Thyroid gland (tissue), 4 donors: ENCODE data around the gene ANKRD65.
"Not testable (repeated sequence)": the region's sequence is repeated elsewhere in the genome, so short reads cannot be mapped to it uniquely, and the experiment has no call there.

Source experiments
- CTCF ChIP-seq, 6 experiments: fragments of 200-600 bp in 3 of 6; fragments of 450-650 bp in 3 of 6; sonication (generic) in 3 of 6; IDR thresholded peaks; one replicate each; pipeline ENCODE4 v1.5.1; 2016 to 2019; ENCODE audit warnings: antibody characterized with exemption in 6 of 6, mild to moderate bottlenecking in 2 of 6, inconsistent platforms in 1 of 6, moderate library complexity in 1 of 6
- POLR2A ChIP-seq, 2 donors: fragments of 450-650 bp; IDR thresholded peaks; one replicate each; pipeline ENCODE4 v1.6.1; 2017; ENCODE audit warnings: antibody characterized with exemption in 2 of 2, mild to moderate bottlenecking in 2 of 2, moderate library complexity in 1 of 2

- TF ChIP-seq CTCF, POLR2A (IDR thresholded peaks at IDR 0.05): not testable (repeated sequence)
These were observed 7.9 kb upstream of the ANKRD65 start for GRCh38 chr1:1428967-1429366.
